Activated naive CD4-positive, alpha-beta T cell treated with anti-CD3 and anti-CD28 coated beads, Interleukin-2, amount 50 U/mL, for 72 hours (primary cell): Measurements from ENCODE around the gene TRPM6. TPM values are rescaled to one million over a fixed set of nuclear protein-coding genes. Genes with fewer than 3 reads are reported as not detected.

Experiments
- ATAC-seq, 2 donors: fragments of 150-1000 bp; cut with Tn5 transposase; 2 replicates each; pipeline ENCODE4 v1.10.0; 2021; ENCODE audit warnings: mild to moderate bottlenecking in 2 of 2, moderate library complexity in 2 of 2
- DNase-seq, 2 donors: peaks; one replicate each; pipeline ENCODE4 v3.0.0; 2021 to 2022; ENCODE audit warnings: low spot score in 2 of 2
- H3K27ac Mint-ChIP-seq, 2 donors: one replicate each; pipeline ENCODE4 v1.8.0; 2022; ENCODE audit warnings: mild to moderate bottlenecking in 2 of 2, mixed read lengths in 2 of 2
- H3K36me3 Mint-ChIP-seq, 2 donors: one replicate each; pipeline ENCODE4 v1.8.0; 2022; ENCODE audit warnings: mixed read lengths in 2 of 2
- H3K9me3 Mint-ChIP-seq, 2 donors: one replicate each; pipeline ENCODE4 v1.8.0; 2022; ENCODE audit warnings: mixed read lengths in 2 of 2
- total RNA-seq, 2 donors: library from RNA; stranded (reverse); gene quantifications; one replicate each; pipeline ENCODE4 v1.2.3, GENCODE V29; 2022

Gene TRPM6
- total RNA-seq, 2 donors from 2014 or later, result 0.31 TPM; not detected in 1

- ATAC-seq, result no peak
- no peak for DNase-seq
- Mint-ChIP-seq H3K36me3 (no peaks in the 10 kb centered on the region), H3K27ac (no peak overlapping the region), H3K9me3 (no peaks in the 10 kb centered on the region)
Measured at GRCh38 chr9:74711341-74711740, 176.4 kb downstream of the TRPM6 start.

DNA sequence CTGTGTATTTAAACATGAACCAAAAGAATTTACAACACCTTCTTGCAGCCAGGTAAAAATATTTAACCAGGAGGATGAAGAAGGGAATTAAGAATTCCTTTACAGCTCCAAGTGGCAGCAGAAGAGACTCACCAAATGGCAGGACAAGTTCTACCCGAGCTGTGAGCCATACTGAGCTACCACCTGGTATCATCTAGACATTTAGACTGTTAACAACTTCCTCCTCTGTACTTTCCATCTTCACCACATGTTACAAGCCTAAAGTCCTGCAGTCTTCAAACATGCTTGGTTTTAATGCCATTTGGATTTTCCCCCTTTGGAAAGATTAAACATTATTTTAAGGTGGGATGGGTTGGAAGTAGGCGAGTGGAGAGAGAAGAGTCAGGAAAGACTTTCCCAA lies 190.2 kb downstream of the TRPM6 start:
- Mint-ChIP-seq H3K9me3 (no peaks in the 10 kb centered on the region), H3K27ac (no peak overlapping the region), H3K36me3 (no peaks in the 10 kb centered on the region)
- DNase-seq (no peak), ATAC-seq (no peak)

DNA sequence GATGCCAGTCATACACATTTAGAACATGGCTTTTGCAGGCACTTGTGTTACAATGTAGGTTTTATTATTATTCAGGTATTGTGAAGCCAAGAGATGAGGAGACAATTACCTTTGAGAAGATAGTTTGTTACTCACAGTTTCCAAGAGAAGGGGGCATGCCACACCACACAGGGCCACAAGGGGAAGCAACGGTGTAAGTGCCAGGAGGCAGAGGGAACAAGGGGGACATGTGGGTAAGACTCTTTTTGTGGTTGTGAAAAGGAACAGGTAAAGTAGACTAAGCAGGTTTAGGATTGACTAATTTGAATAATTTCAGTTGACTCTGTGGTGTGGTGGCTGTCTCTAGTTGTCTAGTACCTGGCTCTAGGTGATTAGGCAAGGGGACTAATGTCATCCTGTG lies 191.2 kb downstream of the TRPM6 start:
- Mint-ChIP-seq H3K36me3 (no peaks in the 10 kb centered on the region), H3K9me3 (no peaks in the 10 kb centered on the region), H3K27ac (no peak overlapping the region)
- DNase-seq, result no peak
- ATAC-seq, result peak in 1 of 2 donors; percentile 69

- ATAC-seq (no peak), DNase-seq (no peak)
- Mint-ChIP-seq H3K9me3 (no peaks in the 10 kb centered on the region), H3K27ac (no peak overlapping the region), H3K36me3 (no peaks in the 10 kb centered on the region)
Measured at GRCh38 chr9:74691058-74691457, 196.7 kb downstream of the TRPM6 start.

DNA sequence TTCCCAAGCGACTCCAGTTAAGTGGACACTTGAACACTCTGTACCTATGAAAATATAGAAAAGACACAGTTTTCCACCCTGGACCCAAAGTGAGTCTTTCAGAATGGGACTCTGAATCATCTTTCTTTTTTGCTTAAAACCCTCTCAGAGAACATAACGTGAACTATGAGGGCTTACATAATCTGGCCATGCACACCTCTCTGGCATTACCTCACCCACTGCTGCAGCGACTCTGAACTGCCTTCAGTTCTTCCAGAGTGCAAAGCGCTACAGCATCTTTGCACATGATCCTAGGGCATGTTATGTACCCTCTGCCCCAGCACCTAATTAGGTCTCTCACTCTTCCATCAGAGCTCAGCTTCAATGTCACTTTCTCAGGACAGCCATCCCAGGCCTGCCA lies 204.4 kb downstream of the TRPM6 start:
- Mint-ChIP-seq H3K9me3 (no peaks in the 10 kb centered on the region), H3K27ac (no peak overlapping the region), H3K36me3 (no peaks in the 10 kb centered on the region)
- ATAC-seq (no peak), DNase-seq (no peak)

DNA sequence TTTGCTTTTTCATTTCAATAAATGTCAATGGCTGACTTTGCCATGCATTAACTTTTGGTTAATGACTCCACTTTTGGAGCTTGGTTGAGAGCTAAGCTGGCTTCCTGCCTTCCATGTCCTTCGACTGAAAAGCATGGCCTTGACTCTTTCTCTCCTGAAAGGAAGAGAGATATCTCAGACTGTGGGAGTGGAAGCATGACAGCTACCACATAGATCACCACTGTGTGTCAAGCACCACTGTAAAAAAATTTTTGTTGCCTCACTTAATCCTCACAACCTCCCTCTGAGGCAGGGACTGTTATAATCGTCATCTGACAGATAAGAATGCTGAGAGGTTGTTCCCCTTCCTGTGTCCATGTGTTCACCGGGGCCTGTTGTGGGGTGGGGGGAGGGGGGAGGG lies 205.8 kb downstream of the TRPM6 start:
- Mint-ChIP-seq H3K27ac (no peak overlapping the region), H3K36me3 (no peaks in the 10 kb centered on the region), H3K9me3 (no peaks in the 10 kb centered on the region)
- DNase-seq (no peak), ATAC-seq (no peak)

GRCh38 chr9:74674077-74674476 lies 213.6 kb downstream of the TRPM6 start:
- DNase-seq (no peak), ATAC-seq (no peak)
- no peaks in the 10 kb centered on the region for H3K36me3 Mint-ChIP-seq
- H3K27ac Mint-ChIP-seq, result no peak overlapping the region
- no peaks in the 10 kb centered on the region for H3K9me3 Mint-ChIP-seq

Other genes with a start within 250 kb of the TRPM6 start
- gene C9orf40, start 65.0 kb upstream of the TRPM6 start, total RNA-seq, result 10 to 100 TPM; 16.5 to 18.6 TPM
- 10 to 100 TPM; 20.1 to 29.4 TPM for gene CARNMT1, start 140.4 kb upstream of the TRPM6 start, total RNA-seq
- gene NMRK1, start 200.2 kb upstream of the TRPM6 start, total RNA-seq, result 10 to 100 TPM; 14.7 to 30.6 TPM
- gene OSTF1, start 200.6 kb upstream of the TRPM6 start, total RNA-seq, result 100 to 1,000 TPM in 1 of 2 donors, 10 to 100 TPM in 1; 69.0 to 105 TPM